NT2/D1 (cell line): Measurements from ENCODE around the gene BCL6.

ENCODE experiments used
- SUZ12 ChIP-seq: IDR thresholded peaks from 2 replicates; pipeline ENCODE4 v1.6.1; 2011; ENCODE audit not compliant: insufficient read length, insufficient read depth; ENCODE audit errors: extremely low read depth
- YY1 ChIP-seq: IDR thresholded peaks from 2 replicates; pipeline ENCODE4 v1.6.1; 2011; ENCODE audit not compliant: insufficient read length, insufficient read depth
- ZNF274 ChIP-seq: IDR thresholded peaks from 2 replicates; pipeline ENCODE4 v1.6.1; 2011; ENCODE audit warnings: mild to moderate bottlenecking, low read depth, low read length

GRCh38 chr3:187733371-187733770, 11.9 kb downstream of the BCL6 start:
- TF ChIP-seq ZNF274, result no peak
- no peak for TF ChIP-seq YY1
- no peak for TF ChIP-seq SUZ12
